Activated CD8-positive, alpha-beta T cell treated with anti-CD3 and anti-CD28 coated beads for 36 hours (primary cell): ENCODE measurements around the gene MYCL. TPM values are rescaled to one million over a fixed set of nuclear protein-coding genes. Genes with fewer than 3 reads are reported as not detected.

Source experiments
- ATAC-seq: fragments of 200-7000 bp; cut with Tn5 transposase; one replicate; pipeline ENCODE4 v1.10.0; 2021; ENCODE audit warnings: mild to moderate bottlenecking, moderate library complexity
- CTCF ChIA-PET: fragments of 350-600 bp; sonication (Branson Sonifier 250); formaldehyde crosslinking; loops from one replicate; lab custom pipeline; 2021; ENCODE audit warnings: antibody characterized with exemption; lab: Charles Lee
- POLR2A ChIA-PET: fragments of 350-600 bp; sonication (Branson Sonifier 250); formaldehyde crosslinking; loops from one replicate; lab custom pipeline; 2021; ENCODE audit warnings: antibody characterized with exemption; lab: Charles Lee
- DNase-seq: peaks from one replicate; pipeline ENCODE4 v3.0.0-alpha.2; 2020
- H3K27ac Mint-ChIP-seq: one replicate; pipeline ENCODE4 v1.8.0; 2021; ENCODE audit warnings: mild to moderate bottlenecking, mixed read lengths
- H3K27me3 Mint-ChIP-seq: one replicate; pipeline ENCODE4 v1.8.0; 2021; ENCODE audit warnings: mixed read lengths
- H3K36me3 Mint-ChIP-seq: one replicate; pipeline ENCODE4 v1.8.0; 2021; ENCODE audit warnings: low read depth, mixed read lengths
- H3K4me1 Mint-ChIP-seq: one replicate; pipeline ENCODE4 v1.8.0; 2021; ENCODE audit warnings: low read depth, mixed read lengths
- H3K4me3 Mint-ChIP-seq: one replicate; pipeline ENCODE4 v1.8.0; 2021; ENCODE audit warnings: mild to moderate bottlenecking, moderate library complexity, mixed read lengths
- H3K9me3 Mint-ChIP-seq: one replicate; pipeline ENCODE4 v1.8.0; 2021; ENCODE audit warnings: mixed read lengths
- intact Hi-C: fragments of 100-400 bp; cut with micrococcal nuclease; formaldehyde crosslinking; loops from one replicate; pipeline ENCODE4 v1.10.0; 2022
- total RNA-seq, 2 experiments: library from RNA; stranded (reverse); gene quantifications; one replicate each; pipeline ENCODE4 v1.2.3, GENCODE V29; 2021
- TF ChIP-seq, protein P1 (sequence below): fragments of 200-600 bp; IDR thresholded peaks from one replicate; pipeline ENCODE4 v1.8.0; 2022; ENCODE audit warnings: antibody characterized with exemption, mild to moderate bottlenecking

Gene MYCL
- total RNA-seq, 2 experiments from 2014 or later: 0.13 to 0.20 TPM

DNA sequence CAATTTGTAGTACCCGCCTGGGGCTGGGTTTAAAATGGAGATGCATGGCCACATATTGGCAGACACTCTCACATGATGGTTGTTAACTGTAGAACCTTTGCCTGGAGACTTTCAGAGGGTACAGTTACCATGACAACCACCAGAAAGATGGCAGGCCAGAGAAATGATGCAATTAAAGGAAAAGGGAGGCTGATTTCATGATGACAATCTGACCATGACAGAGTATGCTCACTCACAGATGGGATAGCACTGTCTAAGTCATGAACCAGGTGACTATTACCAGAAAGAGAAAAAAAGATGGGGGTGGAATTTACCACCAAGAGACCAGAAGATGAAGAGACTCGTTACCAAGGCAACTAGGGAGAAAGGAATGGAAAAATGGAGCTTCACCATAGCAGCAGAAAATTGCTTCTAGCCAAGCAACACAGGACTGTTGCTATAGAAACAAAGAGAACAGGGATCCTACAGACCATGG lies 14.9 kb downstream of the MYCL start:
- intact Hi-C loops: no loop called here

GRCh38 chr1:39885516-39885915 lies 16.2 kb downstream of the MYCL start:
- POLR2A ChIA-PET: interaction anchor here (0.8 kb wide), 1 partner anchor 12 kb away, joined by 4 read pairs; no protein-coding TSS in a partner anchor
- peaks cover 16% of the 10 kb centered on the region for H3K4me1 Mint-ChIP-seq
- DNase-seq (no peak), ATAC-seq (no peak)
- H3K36me3 Mint-ChIP-seq: peaks cover 15% of the 10 kb centered on the region
- TF ChIP-seq, protein P1, sequence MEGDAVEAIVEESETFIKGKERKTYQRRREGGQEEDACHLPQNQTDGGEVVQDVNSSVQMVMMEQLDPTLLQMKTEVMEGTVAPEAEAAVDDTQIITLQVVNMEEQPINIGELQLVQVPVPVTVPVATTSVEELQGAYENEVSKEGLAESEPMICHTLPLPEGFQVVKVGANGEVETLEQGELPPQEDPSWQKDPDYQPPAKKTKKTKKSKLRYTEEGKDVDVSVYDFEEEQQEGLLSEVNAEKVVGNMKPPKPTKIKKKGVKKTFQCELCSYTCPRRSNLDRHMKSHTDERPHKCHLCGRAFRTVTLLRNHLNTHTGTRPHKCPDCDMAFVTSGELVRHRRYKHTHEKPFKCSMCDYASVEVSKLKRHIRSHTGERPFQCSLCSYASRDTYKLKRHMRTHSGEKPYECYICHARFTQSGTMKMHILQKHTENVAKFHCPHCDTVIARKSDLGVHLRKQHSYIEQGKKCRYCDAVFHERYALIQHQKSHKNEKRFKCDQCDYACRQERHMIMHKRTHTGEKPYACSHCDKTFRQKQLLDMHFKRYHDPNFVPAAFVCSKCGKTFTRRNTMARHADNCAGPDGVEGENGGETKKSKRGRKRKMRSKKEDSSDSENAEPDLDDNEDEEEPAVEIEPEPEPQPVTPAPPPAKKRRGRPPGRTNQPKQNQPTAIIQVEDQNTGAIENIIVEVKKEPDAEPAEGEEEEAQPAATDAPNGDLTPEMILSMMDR: no peak
- intact Hi-C loops: no loop called here
- H3K27me3 Mint-ChIP-seq: peaks cover 6% of the 10 kb centered on the region
- H3K27ac Mint-ChIP-seq: no peak overlapping the region
- no peaks in the 10 kb centered on the region for H3K9me3 Mint-ChIP-seq
- H3K4me3 Mint-ChIP-seq: no peak overlapping the region
- CTCF ChIA-PET: interaction anchor here (1.4 kb wide), 1 partner anchor 17 kb away, joined by 7 read pairs; the partner anchor contains the start of gene MYCL

More for the DNA sequence above, 14.9 kb downstream of the MYCL start:
- Mint-ChIP-seq H3K4me3 (no peak overlapping the region), H3K9me3 (no peaks in the 10 kb centered on the region), H3K36me3 (peaks cover 8% of the 10 kb centered on the region), H3K4me1 (peaks cover 9% of the 10 kb centered on the region), H3K27me3 (peaks cover 7% of the 10 kb centered on the region), H3K27ac (no peak overlapping the region)
- TF ChIP-seq, protein P1: no peak
- ChIA-PET CTCF (interaction anchor here (0.6 to 1.1 kb wide), 4 partner anchors 15 to 69 kb away, joined by 3 to 4 read pairs (median 3); partner anchors contain the start of gene MYCL), POLR2A (no interaction called here)
- peak; percentile 56 for ATAC-seq
- DNase-seq: peak; percentile 27

DNA sequence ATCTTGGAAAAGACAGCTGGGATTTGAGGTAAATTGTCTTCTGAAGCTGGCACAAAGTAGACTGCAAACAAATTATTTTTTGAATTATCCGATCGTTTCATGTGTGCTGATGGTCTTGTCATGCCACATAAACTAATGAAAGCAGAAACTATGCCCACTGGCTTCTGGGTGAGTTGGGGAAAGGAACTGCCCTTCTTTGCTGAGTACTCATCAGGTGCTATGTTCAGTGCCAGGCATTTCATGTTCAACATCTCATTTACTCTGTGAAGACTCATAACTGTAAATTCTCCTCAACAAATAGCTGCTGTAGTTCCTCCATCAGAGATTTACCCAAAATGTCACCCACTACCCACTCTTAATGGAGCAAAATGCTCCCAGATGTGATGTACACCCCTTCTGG lies 19.6 kb downstream of the MYCL start:
- CTCF ChIA-PET: interaction anchor here (1.2 to 4.5 kb wide), 4 partner anchors 19 to 90 kb away, joined by 3 to 27 read pairs (median 4); partner anchors contain the start of gene MYCL
- ATAC-seq (no peak), DNase-seq (no peak)
- Mint-ChIP-seq H3K36me3 (peaks cover 33% of the 10 kb centered on the region), H3K4me3 (peak overlapping the region; percentile 91), H3K4me1 (peaks cover 38% of the 10 kb centered on the region), H3K27ac (peak overlapping the region; percentile 85), H3K9me3 (no peaks in the 10 kb centered on the region), H3K27me3 (peaks cover 2% of the 10 kb centered on the region)
- POLR2A ChIA-PET: interaction anchor here (0.6 to 2.1 kb wide), 2 partner anchors 9 to 35 kb away, joined by 4 to 5 read pairs; no protein-coding TSS in a partner anchor
- intact Hi-C loops: no loop called here
- TF ChIP-seq, protein P1: no peak

GRCh38 chr1:39877980-39878956 lies 23.4 kb downstream of the MYCL start:
- DNase-seq (no peak), ATAC-seq (no peak)
- no peaks in the 10 kb centered on the region for H3K27me3 Mint-ChIP-seq
- ChIA-PET POLR2A (no interaction called here), CTCF (no interaction called here)
- peaks cover 47% of the 10 kb centered on the region for H3K36me3 Mint-ChIP-seq
- TF ChIP-seq, protein P1: no peak
- H3K4me3 Mint-ChIP-seq: no peak overlapping the region
- intact Hi-C loops: no loop called here
- no peaks in the 10 kb centered on the region for H3K9me3 Mint-ChIP-seq
- H3K4me1 Mint-ChIP-seq: peaks cover 52% of the 10 kb centered on the region
- H3K27ac Mint-ChIP-seq: peak overlapping the region; percentile 38
